Vagina (tissue), 2 donors: Measurements from ENCODE around the gene TNNI2.
A peak's percentile ranks its signal among the peaks of the same experiment; 100 is the strongest.

Source experiments
- CTCF ChIP-seq, 3 experiments: fragments of 450-650 bp in 2 of 3; fragments of 200-600 bp in 1 of 3; sonication (generic) in 1 of 3; IDR thresholded peaks; one replicate each; pipeline ENCODE4 v1.5.1; 2017 to 2019; ENCODE audit warnings: antibody characterized with exemption in 3 of 3, mild to moderate bottlenecking in 2 of 3, moderate library complexity in 2 of 3
- POLR2A ChIP-seq, 2 donors: fragments of 450-650 bp; IDR thresholded peaks; one replicate each; pipeline ENCODE4 v1.6.1; 2017; ENCODE audit warnings: antibody characterized with exemption in 2 of 2, mild to moderate bottlenecking in 2 of 2, moderate library complexity in 2 of 2
- POLR2AphosphoS5 ChIP-seq, 2 donors: sonication (generic); formaldehyde crosslinking; IDR thresholded peaks; one replicate each; pipeline ENCODE4 v1.9.0; 2017; ENCODE audit warnings: antibody characterized with exemption in 2 of 2, mild to moderate bottlenecking in 2 of 2, low read depth in 1 of 2; ENCODE audit not compliant: insufficient read depth in 1 of 2

- TF ChIP-seq CTCF (IDR thresholded peaks at IDR 0.05) (peak; percentile 2 to 51 (median 23)), POLR2A (IDR thresholded peaks at IDR 0.05) (no peak), POLR2AphosphoS5 (IDR thresholded peaks at IDR 0.05; ENCODE audit: insufficient read depth in 1 of 2, low read depth in 1 of 2) (peak in 1 of 2 donors; percentile 50)
These were observed 37.7 kb downstream of the TNNI2 start for GRCh38 chr11:1876361-1877063.
